HL-60 (cell line): ENCODE results near the gene OR10G8.

ENCODE experiments used
- DNase-seq, 2 experiments: peaks; one replicate each; pipeline ENCODE4 v3.0.0-alpha.2; 2010 to 2020; ENCODE audit warnings: low read depth in 1 of 2, low spot score in 1 of 2
- H3K27ac ChIP-seq: fragments of 250-450 bp; sonication (Bioruptor Pico); replicated peaks from 2 replicates; pipeline ENCODE4 v1.5.1; 2020; ENCODE audit warnings: mild to moderate bottlenecking, moderate library complexity
- H3K27me3 ChIP-seq: fragments of 250-450 bp; sonication (Bioruptor Pico); 2 replicates; pipeline ENCODE4 v1.5.1; 2021; ENCODE audit warnings: mild to moderate bottlenecking, moderate library complexity; ENCODE audit not compliant: insufficient read depth, poor library complexity, severe bottlenecking
- H3K4me3 ChIP-seq: replicated peaks from 2 replicates; pipeline ENCODE4 v1.5.1; 2011; ENCODE audit warnings: mild to moderate bottlenecking, control low read depth, low read length; ENCODE audit not compliant: insufficient read depth
- GABPA ChIP-seq: IDR thresholded peaks from 2 replicates; pipeline ENCODE4 v1.6.1; 2012; ENCODE audit warnings: low read depth
- POLR2AphosphoS5 ChIP-seq: IDR thresholded peaks from 2 replicates; pipeline ENCODE4 v1.6.1; 2012; ENCODE audit warnings: low read depth
- SPI1 ChIP-seq: IDR thresholded peaks from 2 replicates; pipeline ENCODE4 v1.6.1; 2012; ENCODE audit warnings: low read depth, mild to moderate bottlenecking, borderline replicate concordance
- TF ChIP-seq, protein P1 (sequence below): IDR thresholded peaks from 2 replicates; pipeline ENCODE4 v1.6.1; 2012; ENCODE audit warnings: low read depth; ENCODE audit not compliant: insufficient replicate concordance
- TF ChIP-seq, protein P2 (sequence below): IDR thresholded peaks from one replicate; pipeline ENCODE4 v1.5.1; 2011; ENCODE audit warnings: low read length, control low read depth, inconsistent platforms; ENCODE audit not compliant: insufficient read depth

Gene OR10G8

GRCh38 chr11:124039557-124039956, 13.0 kb downstream of the OR10G8 start:
- no peak overlapping the region for H3K27ac ChIP-seq
- H3K27me3 ChIP-seq: no peaks in the 10 kb centered on the region
- TF ChIP-seq, protein P1, sequence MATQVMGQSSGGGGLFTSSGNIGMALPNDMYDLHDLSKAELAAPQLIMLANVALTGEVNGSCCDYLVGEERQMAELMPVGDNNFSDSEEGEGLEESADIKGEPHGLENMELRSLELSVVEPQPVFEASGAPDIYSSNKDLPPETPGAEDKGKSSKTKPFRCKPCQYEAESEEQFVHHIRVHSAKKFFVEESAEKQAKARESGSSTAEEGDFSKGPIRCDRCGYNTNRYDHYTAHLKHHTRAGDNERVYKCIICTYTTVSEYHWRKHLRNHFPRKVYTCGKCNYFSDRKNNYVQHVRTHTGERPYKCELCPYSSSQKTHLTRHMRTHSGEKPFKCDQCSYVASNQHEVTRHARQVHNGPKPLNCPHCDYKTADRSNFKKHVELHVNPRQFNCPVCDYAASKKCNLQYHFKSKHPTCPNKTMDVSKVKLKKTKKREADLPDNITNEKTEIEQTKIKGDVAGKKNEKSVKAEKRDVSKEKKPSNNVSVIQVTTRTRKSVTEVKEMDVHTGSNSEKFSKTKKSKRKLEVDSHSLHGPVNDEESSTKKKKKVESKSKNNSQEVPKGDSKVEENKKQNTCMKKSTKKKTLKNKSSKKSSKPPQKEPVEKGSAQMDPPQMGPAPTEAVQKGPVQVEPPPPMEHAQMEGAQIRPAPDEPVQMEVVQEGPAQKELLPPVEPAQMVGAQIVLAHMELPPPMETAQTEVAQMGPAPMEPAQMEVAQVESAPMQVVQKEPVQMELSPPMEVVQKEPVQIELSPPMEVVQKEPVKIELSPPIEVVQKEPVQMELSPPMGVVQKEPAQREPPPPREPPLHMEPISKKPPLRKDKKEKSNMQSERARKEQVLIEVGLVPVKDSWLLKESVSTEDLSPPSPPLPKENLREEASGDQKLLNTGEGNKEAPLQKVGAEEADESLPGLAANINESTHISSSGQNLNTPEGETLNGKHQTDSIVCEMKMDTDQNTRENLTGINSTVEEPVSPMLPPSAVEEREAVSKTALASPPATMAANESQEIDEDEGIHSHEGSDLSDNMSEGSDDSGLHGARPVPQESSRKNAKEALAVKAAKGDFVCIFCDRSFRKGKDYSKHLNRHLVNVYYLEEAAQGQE: no peak
- TF ChIP-seq POLR2AphosphoS5: no peak
- TF ChIP-seq SPI1: no peak
- no peak for TF ChIP-seq GABPA
- TF ChIP-seq, protein P2, sequence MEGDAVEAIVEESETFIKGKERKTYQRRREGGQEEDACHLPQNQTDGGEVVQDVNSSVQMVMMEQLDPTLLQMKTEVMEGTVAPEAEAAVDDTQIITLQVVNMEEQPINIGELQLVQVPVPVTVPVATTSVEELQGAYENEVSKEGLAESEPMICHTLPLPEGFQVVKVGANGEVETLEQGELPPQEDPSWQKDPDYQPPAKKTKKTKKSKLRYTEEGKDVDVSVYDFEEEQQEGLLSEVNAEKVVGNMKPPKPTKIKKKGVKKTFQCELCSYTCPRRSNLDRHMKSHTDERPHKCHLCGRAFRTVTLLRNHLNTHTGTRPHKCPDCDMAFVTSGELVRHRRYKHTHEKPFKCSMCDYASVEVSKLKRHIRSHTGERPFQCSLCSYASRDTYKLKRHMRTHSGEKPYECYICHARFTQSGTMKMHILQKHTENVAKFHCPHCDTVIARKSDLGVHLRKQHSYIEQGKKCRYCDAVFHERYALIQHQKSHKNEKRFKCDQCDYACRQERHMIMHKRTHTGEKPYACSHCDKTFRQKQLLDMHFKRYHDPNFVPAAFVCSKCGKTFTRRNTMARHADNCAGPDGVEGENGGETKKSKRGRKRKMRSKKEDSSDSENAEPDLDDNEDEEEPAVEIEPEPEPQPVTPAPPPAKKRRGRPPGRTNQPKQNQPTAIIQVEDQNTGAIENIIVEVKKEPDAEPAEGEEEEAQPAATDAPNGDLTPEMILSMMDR: no peak
- H3K4me3 ChIP-seq: no peak overlapping the region
- DNase-seq: no peak

- H3K27ac ChIP-seq: no peak within 1 kb of the TSS
- no peak for DNase-seq
- TF ChIP-seq, protein P2: no peak
- TF ChIP-seq SPI1: no peak
- TF ChIP-seq GABPA: no peak
- no peak within 1 kb of the TSS for H3K4me3 ChIP-seq
- no peaks in the 10 kb centered on the region for H3K27me3 ChIP-seq
Observed at GRCh38 chr11:124041254-124041653, 14.7 kb downstream of the OR10G8 start, which contains the start of gene OR10G7. OR10G7 (minus strand) TSS chr11:124041325; CDS start chr11:124039001, 2,324 bp downstream.

GRCh38 chr11:124043420-124043819, 16.8 kb downstream of the OR10G8 start:
- DNase-seq: no peak

GRCh38 chr11:124050748-124051147, 24.1 kb downstream of the OR10G8 start:
- H3K27ac ChIP-seq: no peak overlapping the region
- TF ChIP-seq GABPA (no peak), SPI1 (no peak), POLR2AphosphoS5 (no peak)
- TF ChIP-seq, protein P2: no peak
- TF ChIP-seq, protein P1: no peak
- no peak for DNase-seq
- H3K4me3 ChIP-seq: no peak overlapping the region
- no peaks in the 10 kb centered on the region for H3K27me3 ChIP-seq

More at GRCh38 chr11:124043420-124043819, 16.8 kb downstream of the OR10G8 start:
- no peak overlapping the region for H3K27ac ChIP-seq
- TF ChIP-seq GABPA: no peak
- TF ChIP-seq SPI1: no peak
- TF ChIP-seq, protein P2: no peak
- no peak for TF ChIP-seq POLR2AphosphoS5
- H3K27me3 ChIP-seq: no peaks in the 10 kb centered on the region
- H3K4me3 ChIP-seq: no peak overlapping the region
